SU-DHL-6 (cell line): ENCODE data around the gene HJURP.

Experiments
- H2AFZ ChIP-seq: fragments of 200-600 bp; sonication (generic); 2 replicates; pipeline ENCODE4 v1.6.1; 2014; ENCODE audit warnings: low read depth, mild to moderate bottlenecking, moderate library complexity, mixed read lengths, antibody characterized with exemption, low read length; ENCODE audit not compliant: severe bottlenecking
- H3F3A ChIP-seq: fragments of 200-600 bp; shearing (Covaris generic); 2 replicates; pipeline ENCODE4 v1.6.0; 2016; ENCODE audit warnings: antibody characterized with exemption, mild to moderate bottlenecking; ENCODE audit not compliant: insufficient read depth
- H3K27ac ChIP-seq: fragments of 200-600 bp; sonication (generic); 2 replicates; pipeline ENCODE4 v1.5.1; 2016; ENCODE audit warnings: low read depth, mild to moderate bottlenecking, low read length, moderate library complexity, mixed read lengths
- H3K27me3 ChIP-seq: fragments of 200-600 bp; sonication (generic), shearing (Covaris generic); 2 replicates; pipeline ENCODE4 v1.6.0; 2014; ENCODE audit warnings: mild to moderate bottlenecking, low read length
- H3K36me3 ChIP-seq: fragments of 200-600 bp; sonication (generic); 2 replicates; pipeline ENCODE4 v1.6.1; 2014; ENCODE audit warnings: mild to moderate bottlenecking, low read length, mixed read lengths
- H3K4me2 ChIP-seq: fragments of 300-600, 200-600 bp; shearing (Covaris generic), sonication (generic); 2 replicates; pipeline ENCODE4 v1.6.0; 2014; ENCODE audit warnings: low read length, low read depth, mild to moderate bottlenecking; ENCODE audit not compliant: poor library complexity, severe bottlenecking
- H3K4me3 ChIP-seq: fragments of 200-600 bp; sonication (generic); 2 replicates; pipeline ENCODE4 v1.5.1; 2014; ENCODE audit warnings: antibody characterized with exemption, low read length, mild to moderate bottlenecking, mixed read lengths; ENCODE audit not compliant: insufficient read depth, poor library complexity, severe bottlenecking
- H3K79me2 ChIP-seq: fragments of 200-600 bp; sonication (generic); 2 replicates; pipeline ENCODE4 v1.6.1; 2014; ENCODE audit warnings: mild to moderate bottlenecking, low read length, moderate library complexity; ENCODE audit not compliant: insufficient read depth
- H3K9ac ChIP-seq: fragments of 200-600 bp; sonication (generic); 2 replicates; pipeline ENCODE4 v1.7.0; 2014; ENCODE audit warnings: mild to moderate bottlenecking, low read length
- H3K9me2 ChIP-seq: fragments of 200-600 bp; sonication (generic); replicated peaks from 2 replicates; pipeline ENCODE4 v1.6.1; 2014; ENCODE audit warnings: low read length; ENCODE audit not compliant: insufficient read depth
- H3K9me3 ChIP-seq: fragments of 200-600 bp; sonication (generic); 2 replicates; pipeline ENCODE4 v1.6.1; 2014; ENCODE audit warnings: low read length, mixed read lengths; ENCODE audit not compliant: insufficient read depth
- H4K20me1 ChIP-seq: fragments of 200-600 bp; sonication (generic); 2 replicates; pipeline ENCODE4 v1.6.1; 2014; ENCODE audit warnings: low read depth, mild to moderate bottlenecking, antibody characterized with exemption, low read length, moderate library complexity, mixed read lengths
- EZH2phosphoT487 ChIP-seq: fragments of 200-600 bp; sonication (generic), shearing (Covaris generic); conservative IDR thresholded peaks from 2 replicates; pipeline ENCODE4 v1.6.1; 2018; ENCODE audit warnings: mild to moderate bottlenecking, antibody characterized with exemption, low read length, moderate library complexity, mixed read lengths
- TF ChIP-seq, protein P1 (sequence below): fragments of 200-600 bp; sonication (generic); IDR thresholded peaks from one replicate; pipeline ENCODE4 v1.5.1; 2017; ENCODE audit warnings: antibody characterized with exemption, mild to moderate bottlenecking, low read length, moderate library complexity; ENCODE audit not compliant: insufficient read depth, poor library complexity, severe bottlenecking

The HJURP gene

DNA sequence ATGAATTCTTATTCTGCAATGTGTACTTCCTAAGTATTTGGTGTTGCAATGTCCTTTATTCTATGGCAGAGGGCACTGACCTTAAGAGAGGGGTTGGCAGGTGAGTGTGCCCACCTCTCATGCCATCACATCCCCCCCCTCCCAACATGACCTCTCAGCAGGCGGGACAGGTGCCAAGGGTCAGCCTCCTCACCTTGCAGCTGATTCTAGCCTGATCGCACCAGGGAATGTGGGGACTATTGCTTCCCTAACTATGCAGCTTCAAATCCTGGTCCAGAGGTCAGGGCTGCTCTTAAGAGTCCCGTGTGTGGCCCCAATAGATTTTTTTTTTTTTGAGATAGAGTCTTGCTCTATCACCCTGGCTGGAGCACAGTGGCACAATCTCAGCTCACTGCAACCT is 9.5 kb downstream of the HJURP start:
- Histone ChIP-seq H3K4me3 (no peak overlapping the region), H4K20me1 (0 out of 2 replicates have a peak, but pooled peaks cover 4% of the 10 kb centered on the region), H3K9me3 (no peaks in the 10 kb centered on the region), H3K79me2 (peaks cover 83% of the 10 kb centered on the region), H3F3A (peaks cover 5% of the 10 kb centered on the region), H3K9ac (no peak overlapping the region), H3K36me3 (peaks cover 56% of the 10 kb centered on the region), H2AFZ (no peak overlapping the region), H3K4me2 (no peak overlapping the region), H3K9me2 (no peaks in the 10 kb centered on the region), H3K27me3 (no peaks in the 10 kb centered on the region), H3K27ac (no peak overlapping the region)
- no peak for TF ChIP-seq EZH2phosphoT487
- TF ChIP-seq, protein P1, sequence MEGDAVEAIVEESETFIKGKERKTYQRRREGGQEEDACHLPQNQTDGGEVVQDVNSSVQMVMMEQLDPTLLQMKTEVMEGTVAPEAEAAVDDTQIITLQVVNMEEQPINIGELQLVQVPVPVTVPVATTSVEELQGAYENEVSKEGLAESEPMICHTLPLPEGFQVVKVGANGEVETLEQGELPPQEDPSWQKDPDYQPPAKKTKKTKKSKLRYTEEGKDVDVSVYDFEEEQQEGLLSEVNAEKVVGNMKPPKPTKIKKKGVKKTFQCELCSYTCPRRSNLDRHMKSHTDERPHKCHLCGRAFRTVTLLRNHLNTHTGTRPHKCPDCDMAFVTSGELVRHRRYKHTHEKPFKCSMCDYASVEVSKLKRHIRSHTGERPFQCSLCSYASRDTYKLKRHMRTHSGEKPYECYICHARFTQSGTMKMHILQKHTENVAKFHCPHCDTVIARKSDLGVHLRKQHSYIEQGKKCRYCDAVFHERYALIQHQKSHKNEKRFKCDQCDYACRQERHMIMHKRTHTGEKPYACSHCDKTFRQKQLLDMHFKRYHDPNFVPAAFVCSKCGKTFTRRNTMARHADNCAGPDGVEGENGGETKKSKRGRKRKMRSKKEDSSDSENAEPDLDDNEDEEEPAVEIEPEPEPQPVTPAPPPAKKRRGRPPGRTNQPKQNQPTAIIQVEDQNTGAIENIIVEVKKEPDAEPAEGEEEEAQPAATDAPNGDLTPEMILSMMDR = no peak

DNA sequence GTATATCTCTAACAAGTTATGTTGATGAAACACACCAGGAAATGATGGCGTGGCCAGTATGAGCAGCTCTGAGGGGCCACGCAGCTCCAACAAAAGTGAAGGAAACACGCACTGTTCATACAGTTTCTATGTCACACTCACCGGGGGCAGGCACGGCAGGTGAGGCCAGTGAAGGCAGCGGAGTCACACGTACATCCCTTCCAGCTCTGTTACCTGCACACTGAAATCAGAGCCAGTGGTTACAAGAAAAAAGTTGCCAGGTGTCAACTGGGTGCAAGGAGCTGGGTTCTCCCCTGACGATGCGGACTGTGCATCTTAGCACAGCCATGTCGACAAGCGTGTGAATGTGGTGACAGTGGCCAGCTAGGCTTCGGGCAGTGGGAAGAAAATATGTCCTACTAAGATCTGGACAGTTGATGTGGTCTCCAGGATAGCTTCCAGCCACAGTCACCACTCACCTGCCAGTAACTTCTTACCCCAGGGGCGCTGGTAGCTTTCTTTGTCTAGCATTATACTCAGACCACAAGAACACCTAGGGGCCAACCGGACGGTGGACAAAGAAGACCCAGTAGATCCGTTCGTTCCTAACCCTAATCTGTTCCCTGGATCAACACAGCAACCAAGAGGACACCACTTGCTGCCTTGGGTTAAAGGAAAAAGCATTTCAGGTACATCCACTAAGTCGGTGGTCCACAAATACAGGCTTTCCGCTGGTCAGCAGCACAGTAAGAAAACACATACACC is 10.1 kb downstream of the HJURP start:
- H3F3A ChIP-seq = peaks cover 5% of the 10 kb centered on the region
- H2AFZ ChIP-seq = no peak overlapping the region
- peaks cover 83% of the 10 kb centered on the region for H3K79me2 ChIP-seq
- no peaks in the 10 kb centered on the region for H3K9me3 ChIP-seq
- no peak overlapping the region for H3K4me3 ChIP-seq
- no peaks in the 10 kb centered on the region for H3K9me2 ChIP-seq
- no peak overlapping the region for H3K27ac ChIP-seq
- peaks cover 52% of the 10 kb centered on the region for H3K36me3 ChIP-seq
- TF ChIP-seq EZH2phosphoT487 = no peak
- TF ChIP-seq, protein P1 = no peak
- no peaks in the 10 kb centered on the region; the same call in 1 of the 2 replicates for H4K20me1 ChIP-seq
- no peak overlapping the region for H3K4me2 ChIP-seq
- no peak overlapping the region for H3K9ac ChIP-seq
- no peaks in the 10 kb centered on the region for H3K27me3 ChIP-seq

DNA sequence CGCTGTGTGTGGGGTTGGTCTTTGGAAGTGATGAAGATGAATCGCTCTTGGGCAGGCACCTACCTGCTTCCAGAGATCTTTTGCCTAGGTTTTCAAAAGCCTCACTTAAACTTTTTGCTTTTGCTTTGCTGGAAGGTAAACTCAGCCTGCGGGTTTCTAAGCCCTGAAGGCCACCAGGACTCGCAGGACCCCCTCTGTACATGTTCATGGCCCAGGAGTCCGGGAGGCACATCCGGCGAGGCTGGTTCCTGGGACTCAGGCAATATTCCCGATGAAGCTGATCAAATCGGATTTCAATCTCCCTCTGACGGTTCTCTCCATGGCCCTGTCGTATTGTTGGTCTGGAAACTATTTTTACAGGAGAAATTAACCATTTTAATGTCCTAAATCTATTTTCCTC is 13.2 kb downstream of the HJURP start:
- no peak for TF ChIP-seq EZH2phosphoT487
- TF ChIP-seq, protein P1 = no peak
- Histone ChIP-seq H3K36me3 (peaks cover 56% of the 10 kb centered on the region), H3F3A (peaks cover 16% of the 10 kb centered on the region), H3K79me2 (peaks cover 80% of the 10 kb centered on the region), H3K9me2 (no peaks in the 10 kb centered on the region), H3K27me3 (no peaks in the 10 kb centered on the region), H4K20me1 (no peaks in the 10 kb centered on the region; the same call in 1 of the 2 replicates), H3K4me3 (no peak overlapping the region), H3K9ac (no peak overlapping the region), H3K27ac (no peak overlapping the region), H3K4me2 (no peak overlapping the region), H3K9me3 (no peaks in the 10 kb centered on the region), H2AFZ (no peak overlapping the region)
